Neural cell (in vitro differentiated cells): ENCODE data around the gene MED8. TPM values are rescaled to one million over a fixed set of nuclear protein-coding genes. Genes with fewer than 3 reads are reported as not detected.

Experiments
- H2AFZ ChIP-seq: fragments of 200-600, 300-800 bp; sonication (generic), shearing (Covaris generic); 2 replicates; pipeline ENCODE4 v1.6.0; 2014; ENCODE audit warnings: low read depth, mild to moderate bottlenecking, antibody characterized with exemption, low read length, moderate library complexity
- H3F3A ChIP-seq: fragments of 200-600 bp; shearing (Covaris generic); 2 replicates; pipeline ENCODE4 v1.6.1; 2016; ENCODE audit warnings: mild to moderate bottlenecking, moderate library complexity, mixed read lengths, antibody characterized with exemption, low read length; ENCODE audit not compliant: insufficient read depth, poor library complexity, severe bottlenecking
- H3K27ac ChIP-seq: fragments of 200-600, 300-800 bp; sonication (generic), shearing (Covaris generic); 2 replicates; pipeline ENCODE4 v1.5.1; 2014; ENCODE audit warnings: mild to moderate bottlenecking, low read length, moderate library complexity
- H3K27me3 ChIP-seq: fragments of 300-800, 200-600 bp; sonication (generic), shearing (Covaris generic); 2 replicates; pipeline ENCODE4 v1.6.0; 2014; ENCODE audit warnings: mild to moderate bottlenecking, low read depth, low read length, moderate library complexity; ENCODE audit not compliant: insufficient read depth
- H3K36me3 ChIP-seq: fragments of 300-800, 200-600 bp; sonication (generic), shearing (Covaris generic); 2 replicates; pipeline ENCODE4 v1.5.1; 2014; ENCODE audit warnings: mild to moderate bottlenecking, antibody characterized with exemption, low read length, moderate library complexity; ENCODE audit not compliant: insufficient read depth
- H3K4me2 ChIP-seq: fragments of 300-800, 200-600 bp; sonication (generic), shearing (Covaris generic); 2 replicates; pipeline ENCODE4 v1.6.0; 2014; ENCODE audit warnings: mild to moderate bottlenecking, low read length
- H3K4me3 ChIP-seq: fragments of 300-800, 200-600 bp; sonication (generic), shearing (Covaris generic); 2 replicates; pipeline ENCODE4 v1.5.1; 2014; ENCODE audit warnings: mild to moderate bottlenecking, low read length, moderate library complexity
- H3K79me2 ChIP-seq: fragments of 200-600 bp; shearing (Covaris generic); replicated peaks from 2 replicates; pipeline ENCODE4 v1.6.0; 2014; ENCODE audit warnings: mild to moderate bottlenecking, low read length, moderate library complexity; ENCODE audit not compliant: insufficient read depth
- H3K9ac ChIP-seq: fragments of 300-800, 200-600 bp; sonication (generic), shearing (Covaris generic); 2 replicates; pipeline ENCODE4 v1.6.1; 2016; ENCODE audit warnings: mild to moderate bottlenecking, low read length, mixed read lengths
- H3K9me2 ChIP-seq: fragments of 200-600 bp; shearing (Covaris generic); 2 replicates; pipeline ENCODE4 v1.6.1; 2016; ENCODE audit warnings: mild to moderate bottlenecking, low read length, mixed read lengths; ENCODE audit not compliant: insufficient read depth
- H3K9me3 ChIP-seq: fragments of 200-600, 300-800 bp; sonication (generic), shearing (Covaris generic); 2 replicates; pipeline ENCODE4 v1.6.1; 2016; ENCODE audit warnings: mild to moderate bottlenecking, mixed run types, low read length, moderate library complexity, mixed read lengths
- H4K20me1 ChIP-seq: fragments of 200-600 bp; shearing (Covaris generic); 2 replicates; pipeline ENCODE4 v1.6.1; 2016; ENCODE audit warnings: mild to moderate bottlenecking, mixed run types; ENCODE audit not compliant: insufficient read depth
- CTCF ChIP-seq: fragments of 450-650 bp; IDR thresholded peaks from 2 replicates; pipeline ENCODE4 v1.5.1; 2014; ENCODE audit warnings: antibody characterized with exemption, mild to moderate bottlenecking, moderate library complexity; ENCODE audit not compliant: poor library complexity, severe bottlenecking
- EP300 ChIP-seq: fragments of 450-650 bp; conservative IDR thresholded peaks from 2 replicates; pipeline ENCODE4 v1.6.1; 2014; ENCODE audit warnings: antibody characterized with exemption, mild to moderate bottlenecking, moderate library complexity; ENCODE audit not compliant: poor library complexity, severe bottlenecking
- EZH2 ChIP-seq: fragments of 200-600, 300-800 bp; shearing (Covaris generic), sonication (generic); IDR thresholded peaks from 2 replicates; pipeline ENCODE4 v1.6.1; 2014; ENCODE audit warnings: antibody characterized with exemption, low read length, borderline replicate concordance, mild to moderate bottlenecking; ENCODE audit not compliant: insufficient read depth, poor library complexity, severe bottlenecking
- MXI1 ChIP-seq: fragments of 450-650 bp; conservative IDR thresholded peaks from 2 replicates; pipeline ENCODE4 v1.6.1; 2014; ENCODE audit warnings: antibody characterized with exemption, mild to moderate bottlenecking; ENCODE audit not compliant: poor library complexity, severe bottlenecking
- POLR2AphosphoS5 ChIP-seq: IDR thresholded peaks from 2 replicates; pipeline ENCODE4 v1.6.1; 2012
- RAD21 ChIP-seq: fragments of 450-650 bp; conservative IDR thresholded peaks from 2 replicates; pipeline ENCODE4 v1.6.1; 2014; ENCODE audit warnings: antibody characterized with exemption, mild to moderate bottlenecking, moderate library complexity
- SMC3 ChIP-seq: fragments of 450-650 bp; conservative IDR thresholded peaks from 2 replicates; pipeline ENCODE4 v1.6.1; 2014; ENCODE audit warnings: antibody characterized with exemption, mild to moderate bottlenecking, moderate library complexity; ENCODE audit not compliant: poor library complexity
- TAF1 ChIP-seq: IDR thresholded peaks from 2 replicates; pipeline ENCODE4 v1.6.1; 2012; ENCODE audit warnings: low read depth
- polyA minus RNA-seq: library from RNA; depleted of rRNA, polyadenylated mRNA; stranded (reverse); fragments of >200 nt; gene quantifications from 2 replicates; pipeline ENCODE4 v1.2.3, GENCODE V29; 2014
- polyA plus RNA-seq: library from polyadenylated mRNA; depleted of rRNA; stranded (reverse); fragments of >200 nt; gene quantifications from 2 replicates; pipeline ENCODE4 v1.2.3, GENCODE V29; 2014
- TF ChIP-seq, protein P1 (sequence below): IDR thresholded peaks from 2 replicates; pipeline ENCODE4 v1.6.1; 2012; ENCODE audit warnings: borderline replicate concordance

The MED8 gene
- polyA plus RNA-seq, result 59.2 and 72.7 TPM in 2 replicates
- 32.6 and 34.1 TPM in 2 replicates for polyA minus RNA-seq

DNA sequence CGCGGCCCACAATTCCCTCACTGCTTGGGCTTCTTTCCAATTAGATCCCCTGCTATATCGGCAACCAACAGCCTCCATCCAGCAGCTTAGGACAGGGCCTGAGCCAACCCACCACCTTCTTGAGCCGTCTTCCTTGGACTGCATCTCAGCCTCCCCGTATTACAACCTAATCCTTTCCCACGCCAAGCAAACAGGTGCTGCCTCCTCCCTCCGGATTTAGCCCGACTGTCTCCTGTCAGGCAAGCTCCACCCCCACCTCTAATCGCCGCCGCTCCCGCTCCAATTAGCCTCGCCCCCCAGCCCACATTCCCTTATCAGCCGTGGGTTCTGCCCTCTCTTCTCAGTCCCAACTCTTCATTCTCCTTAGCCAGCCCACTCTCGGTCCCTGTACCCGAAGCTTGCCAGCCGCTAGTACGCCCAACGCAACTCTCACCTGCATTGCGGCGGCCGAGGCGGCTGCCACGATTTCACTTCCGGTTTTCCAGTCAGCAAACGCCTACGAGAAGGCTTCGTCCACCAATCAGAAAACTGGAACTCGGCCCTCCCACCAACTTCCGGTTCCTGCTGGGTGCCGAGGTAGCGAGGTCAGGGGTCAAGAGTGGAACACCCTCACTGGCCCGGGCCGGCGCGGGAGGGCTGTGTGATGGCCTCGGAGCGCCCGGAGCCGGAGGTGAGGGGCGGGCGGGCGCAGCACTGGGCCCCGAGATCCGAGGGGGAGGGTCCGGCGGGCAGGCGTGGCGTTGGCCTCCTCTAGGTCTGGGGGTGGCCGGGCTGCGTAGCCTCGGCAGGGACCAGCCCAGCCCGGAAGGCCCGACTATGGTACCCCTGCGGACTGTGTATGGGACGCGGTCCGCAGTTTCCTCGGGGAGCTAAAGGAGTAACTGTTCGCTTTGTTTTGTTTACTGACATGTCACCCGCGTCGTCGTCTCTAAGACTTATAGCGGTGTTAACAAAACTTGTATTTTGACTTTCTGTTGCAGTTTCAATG lies at the start of gene MED8, which contains the start of gene SZT2:
MED8 (minus strand) TSS at position 475 of the 988 bp plus-strand sequence; CDS start at position 439, 36 bp downstream.
SZT2 (plus strand) TSS at position 574 of the 988 bp plus-strand sequence; CDS start at position 644, 70 bp downstream.
- TF ChIP-seq POLR2AphosphoS5 (peak; percentile 89), MXI1 (peak; percentile 85), SMC3 (peak; percentile 54), TAF1 (peak; percentile 28), EZH2 (no peak), EP300 (peak; percentile 62), RAD21 (peak; percentile 37), CTCF (peak; percentile 7)
- TF ChIP-seq, protein P1, sequence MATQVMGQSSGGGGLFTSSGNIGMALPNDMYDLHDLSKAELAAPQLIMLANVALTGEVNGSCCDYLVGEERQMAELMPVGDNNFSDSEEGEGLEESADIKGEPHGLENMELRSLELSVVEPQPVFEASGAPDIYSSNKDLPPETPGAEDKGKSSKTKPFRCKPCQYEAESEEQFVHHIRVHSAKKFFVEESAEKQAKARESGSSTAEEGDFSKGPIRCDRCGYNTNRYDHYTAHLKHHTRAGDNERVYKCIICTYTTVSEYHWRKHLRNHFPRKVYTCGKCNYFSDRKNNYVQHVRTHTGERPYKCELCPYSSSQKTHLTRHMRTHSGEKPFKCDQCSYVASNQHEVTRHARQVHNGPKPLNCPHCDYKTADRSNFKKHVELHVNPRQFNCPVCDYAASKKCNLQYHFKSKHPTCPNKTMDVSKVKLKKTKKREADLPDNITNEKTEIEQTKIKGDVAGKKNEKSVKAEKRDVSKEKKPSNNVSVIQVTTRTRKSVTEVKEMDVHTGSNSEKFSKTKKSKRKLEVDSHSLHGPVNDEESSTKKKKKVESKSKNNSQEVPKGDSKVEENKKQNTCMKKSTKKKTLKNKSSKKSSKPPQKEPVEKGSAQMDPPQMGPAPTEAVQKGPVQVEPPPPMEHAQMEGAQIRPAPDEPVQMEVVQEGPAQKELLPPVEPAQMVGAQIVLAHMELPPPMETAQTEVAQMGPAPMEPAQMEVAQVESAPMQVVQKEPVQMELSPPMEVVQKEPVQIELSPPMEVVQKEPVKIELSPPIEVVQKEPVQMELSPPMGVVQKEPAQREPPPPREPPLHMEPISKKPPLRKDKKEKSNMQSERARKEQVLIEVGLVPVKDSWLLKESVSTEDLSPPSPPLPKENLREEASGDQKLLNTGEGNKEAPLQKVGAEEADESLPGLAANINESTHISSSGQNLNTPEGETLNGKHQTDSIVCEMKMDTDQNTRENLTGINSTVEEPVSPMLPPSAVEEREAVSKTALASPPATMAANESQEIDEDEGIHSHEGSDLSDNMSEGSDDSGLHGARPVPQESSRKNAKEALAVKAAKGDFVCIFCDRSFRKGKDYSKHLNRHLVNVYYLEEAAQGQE, result peak; percentile 78
- H3K4me2 ChIP-seq, result peak within 1 kb of the TSS; percentile 80
- no peaks in the 10 kb centered on the region for H3K36me3 ChIP-seq
- peak within 1 kb of the TSS; percentile 81 for H2AFZ ChIP-seq
- H3K79me2 ChIP-seq, result peaks cover 31% of the 10 kb centered on the region
- H3K4me3 ChIP-seq, result peak within 1 kb of the TSS; percentile 84
- H3K9ac ChIP-seq, result peak within 1 kb of the TSS; percentile 83
- H3K27ac ChIP-seq, result peak within 1 kb of the TSS; percentile 79
- H3K9me3 ChIP-seq, result no peaks in the 10 kb centered on the region
- no peaks in the 10 kb centered on the region for H3F3A ChIP-seq
- H3K9me2 ChIP-seq, result no peaks in the 10 kb centered on the region
- H3K27me3 ChIP-seq, result no peaks in the 10 kb centered on the region
- H4K20me1 ChIP-seq, result no peaks in the 10 kb centered on the region

DNA sequence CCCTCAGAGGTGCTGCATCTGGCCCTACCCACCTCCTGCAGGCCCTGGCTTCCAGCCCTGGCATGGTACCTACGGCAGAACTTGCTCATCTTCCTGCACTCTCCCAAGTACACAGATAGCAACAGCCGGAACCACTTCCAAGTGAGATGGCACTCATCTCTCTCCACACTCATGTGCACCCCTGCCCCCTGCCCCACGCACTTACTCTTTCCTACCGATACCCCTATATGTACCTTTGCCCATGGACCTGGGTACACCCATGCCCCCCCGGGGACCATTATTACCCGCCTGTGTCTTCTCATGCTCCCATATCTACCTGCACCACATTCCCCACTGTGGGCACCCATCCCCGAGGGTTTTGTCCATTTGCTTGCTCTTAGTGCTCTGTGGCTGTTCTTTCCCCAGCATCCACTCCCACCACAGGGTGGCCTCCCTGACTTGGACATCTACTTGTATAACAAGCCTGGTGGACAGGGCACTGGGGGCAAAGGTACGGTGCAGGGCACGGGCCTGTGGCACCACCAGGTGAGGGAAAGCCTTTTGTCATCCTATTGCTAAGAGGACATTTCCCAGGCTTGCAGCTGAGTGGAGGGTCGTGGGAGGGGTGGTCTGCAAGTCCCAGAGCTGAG lies 49.5 kb upstream of the MED8 start:
- Histone ChIP-seq H3K9ac (no peak overlapping the region), H3K79me2 (no peaks in the 10 kb centered on the region), H4K20me1 (no peaks in the 10 kb centered on the region), H3K27me3 (no peaks in the 10 kb centered on the region), H3K4me2 (no peak overlapping the region), H3K27ac (no peak overlapping the region), H3K9me3 (no peaks in the 10 kb centered on the region), H3K36me3 (no peaks in the 10 kb centered on the region), H3K4me3 (no peak overlapping the region), H3K9me2 (no peaks in the 10 kb centered on the region), H2AFZ (no peak overlapping the region), H3F3A (no peaks in the 10 kb centered on the region)
- no peak for TF ChIP-seq EP300
- TF ChIP-seq MXI1, result no peak
- TF ChIP-seq, protein P1, result no peak
- no peak for TF ChIP-seq EZH2
- no peak for TF ChIP-seq TAF1
- no peak for TF ChIP-seq POLR2AphosphoS5
- no peak for TF ChIP-seq CTCF
- TF ChIP-seq SMC3, result no peak
- no peak for TF ChIP-seq RAD21
